ENCODE data around the gene CDR2. TPM values are rescaled to one million over a fixed set of nuclear protein-coding genes. Genes with fewer than 3 reads are reported as not detected.

The CDR2 gene
- total and polyA plus RNA-seq, 9 of the 15 experiments (the other 6 are each of a cell fraction or from before 2014, with no cell fraction given): 4.6 to 30.3 (median 19.9) TPM

- Histone ChIP-seq H3K4me2 (ENCODE audit: insufficient read depth, low read length) (peak overlapping the region; percentile 92), H3K27ac (ENCODE audit: extremely low read depth, low read depth, low read length) (peak overlapping the region; percentile 80), H3K36me3 (ENCODE audit: control insufficient read depth, insufficient read depth, low read length) (peaks cover 28% of the 10 kb centered on the region; the same call in 2 of the 3 replicates), H3K27me3 (ENCODE audit: control insufficient read depth in 2 of 2, insufficient read depth in 2 of 2, low read length in 2 of 2) (no peaks in the 10 kb centered on the region), H2AFZ (ENCODE audit: low read depth, low read length) (peak overlapping the region; percentile 83), H3K9me3 (replicated peaks; ENCODE audit: control insufficient read depth, insufficient read depth, low read depth, low read length) (no peaks in the 10 kb centered on the region), H3K4me1 (replicated peaks in 1 of 2; ENCODE audit: control insufficient read depth in 2 of 2, insufficient read depth in 2 of 2, low read length in 2 of 2) (peaks cover 18 to 30% of the 10 kb centered on the region in 2 experiments; a peak in 4 of 5 replicates), H3K79me2 (ENCODE audit: control insufficient read depth, insufficient read depth, low read length) (peaks cover 59% of the 10 kb centered on the region), H4K20me1 (replicated peaks; ENCODE audit: control insufficient read depth, insufficient read depth, low read length) (no peaks in the 10 kb centered on the region), H3K9me1 (ENCODE audit: control insufficient read depth, insufficient read depth, low read length) (no peaks in the 10 kb centered on the region), H3K9ac (ENCODE audit: insufficient read depth in 1 of 2, low read depth in 2 of 2, low read length in 2 of 2) (peak overlapping the region; percentile 81 to 97), H3K4me3 (peak overlapping the region; percentile 86)
- intact Hi-C loops (cut with micrococcal nuclease): loop anchor here (5.0 kb wide), 1 partner anchor 176 kb away; no protein-coding TSS in a partner anchor
- POLR2A ChIA-PET: interaction anchor here (0.6 to 2.5 kb wide), 10 partner anchors 8 to 1227 kb away, joined by 3 to 13 read pairs (median 4); no protein-coding TSS in a partner anchor
- DNase-seq (ENCODE audit: extremely low read depth in 1 of 4, low spot score in 3 of 4) (no peak), ATAC-seq (no peak), FAIRE-seq (peak; percentile 23)
- WGBS (ENCODE audit: insufficient coverage, low coverage, missing lambda C conversion rate): 14% methylated on average over 14 of the region's 14 CpGs
- TF ChIP-seq ARID4B (CRISPR knock-in tag; IDR thresholded peaks at IDR 0.05) (0 out of 2 replicates have a peak, but pooled peaks have one; percentile 22), TCF15 (CRISPR knock-in tag; IDR thresholded peaks at IDR 0.05) (no peak), ZNF175 (CRISPR knock-in tag; IDR thresholded peaks at IDR 0.05; ENCODE audit: low read depth) (peak; percentile 33; the same call in 1 of the 2 replicates), NFYB (IDR thresholded peaks at IDR 0.05; ENCODE audit: extremely low read depth, insufficient read length) (no peak), GTF2F1 (IDR thresholded peaks at IDR 0.05; ENCODE audit: low read depth, low read length) (no peak), BHLHE40 (IDR thresholded peaks at IDR 0.05; ENCODE audit: low read length) (peak; percentile 14; the same call in 1 of the 2 replicates), MEIS2 (IDR thresholded peaks at IDR 0.05; ENCODE audit: partially characterized antibody) (no peak), PHTF2 (CRISPR knock-in tag; IDR thresholded peaks at IDR 0.05) (no peak), IFI16 (CRISPR knock-in tag; IDR thresholded peaks at IDR 0.05) (no peak)
- TF ChIP-seq, protein P1, sequence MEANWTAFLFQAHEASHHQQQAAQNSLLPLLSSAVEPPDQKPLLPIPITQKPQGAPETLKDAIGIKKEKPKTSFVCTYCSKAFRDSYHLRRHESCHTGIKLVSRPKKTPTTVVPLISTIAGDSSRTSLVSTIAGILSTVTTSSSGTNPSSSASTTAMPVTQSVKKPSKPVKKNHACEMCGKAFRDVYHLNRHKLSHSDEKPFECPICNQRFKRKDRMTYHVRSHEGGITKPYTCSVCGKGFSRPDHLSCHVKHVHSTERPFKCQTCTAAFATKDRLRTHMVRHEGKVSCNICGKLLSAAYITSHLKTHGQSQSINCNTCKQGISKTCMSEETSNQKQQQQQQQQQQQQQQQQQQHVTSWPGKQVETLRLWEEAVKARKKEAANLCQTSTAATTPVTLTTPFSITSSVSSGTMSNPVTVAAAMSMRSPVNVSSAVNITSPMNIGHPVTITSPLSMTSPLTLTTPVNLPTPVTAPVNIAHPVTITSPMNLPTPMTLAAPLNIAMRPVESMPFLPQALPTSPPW (CRISPR knock-in tag; IDR thresholded peaks at IDR 0.05): 0 out of 2 replicates have a peak, but pooled peaks have one; percentile 11
- in situ Hi-C loops (cut with MboI): no loop called here
- CTCF ChIA-PET (ENCODE audit: low intra/inter-chr PET ratio): no interaction called here
- BruUV-seq (replicated peaks): TSS peak; percentile 45
Observed at GRCh38 chr16:22372882-22373661, 1.3 kb downstream of the CDR2 start.
